B cell (primary cell): ENCODE results near the gene FOXA3. TPM values are rescaled to one million over a fixed set of nuclear protein-coding genes. Genes with fewer than 3 reads are reported as not detected.

Source experiments
- ATAC-seq: fragments of 200-7000 bp; cut with Tn5 transposase; one replicate; pipeline ENCODE4 v1.10.0; 2021; ENCODE audit warnings: low read depth, mild to moderate bottlenecking, moderate number of reproducible peaks, moderate library complexity
- CTCF ChIA-PET: fragments of 350-600 bp; sonication (Branson Sonifier 250); formaldehyde crosslinking; loops from one replicate; lab custom pipeline; 2021; ENCODE audit warnings: antibody characterized with exemption, inconsistent platforms; lab: Charles Lee
- POLR2A ChIA-PET: fragments of 350-600 bp; sonication (Branson Sonifier 250); formaldehyde crosslinking; loops from one replicate; lab custom pipeline; 2021; ENCODE audit warnings: antibody characterized with exemption; lab: Charles Lee
- DNase-seq: peaks from one replicate; pipeline ENCODE4 v3.0.0; 2013
- H2AFZ ChIP-seq: 2 replicates; pipeline ENCODE4 v1.6.1; 2012; ENCODE audit warnings: mild to moderate bottlenecking, low read depth, low read length; ENCODE audit not compliant: insufficient read depth, poor library complexity, severe bottlenecking
- H3K27ac ChIP-seq, 2 donors: 1 replicate in 1 of 2; 2 replicates in 1 of 2; pipeline ENCODE4 v1.5.1; 2012 to 2013; ENCODE audit warnings: low read length in 2 of 2, mild to moderate bottlenecking in 2 of 2, moderate library complexity in 1 of 2
- H3K27me3 ChIP-seq, 4 experiments: fragments of 200-600 bp in 1 of 4; sonication (generic) in 1 of 4; replicated peaks in 1 of 4; 1 replicate in 2 of 4; 2 replicates in 2 of 4; pipeline versions ENCODE4 v1.6.1 to v1.7.0; 2013 to 2016; ENCODE audit warnings: low read length in 3 of 4, mild to moderate bottlenecking in 2 of 4, mixed read lengths in 1 of 4, moderate library complexity in 1 of 4; ENCODE audit not compliant: insufficient read depth in 4 of 4, control insufficient read depth in 3 of 4; ENCODE audit errors: control extremely low read depth in 1 of 4
- H3K36me3 ChIP-seq, 2 experiments: replicated peaks in 1 of 2; 1 replicate in 1 of 2; 2 replicates in 1 of 2; pipeline versions ENCODE4 v1.6.1 to v1.7.1; 2013; ENCODE audit warnings: low read length in 1 of 2; ENCODE audit not compliant: insufficient read depth in 2 of 2, control insufficient read depth in 1 of 2; ENCODE audit errors: control extremely low read depth in 1 of 2, extremely low read depth in 1 of 2
- H3K4me1 ChIP-seq, 2 donors: fragments of 200-600 bp in 1 of 2; sonication (generic) in 1 of 2; 1 replicate in 1 of 2; 2 replicates in 1 of 2; pipeline versions ENCODE4 v1.5.1 to v1.6.1; 2013 to 2017; ENCODE audit warnings: low read length in 2 of 2; ENCODE audit not compliant: control insufficient read depth in 2 of 2, insufficient read depth in 2 of 2
- H3K4me2 ChIP-seq: replicated peaks from 2 replicates; pipeline ENCODE3; 2012; ENCODE audit warnings: mild to moderate bottlenecking, low read depth, low read length; ENCODE audit not compliant: poor library complexity, severe bottlenecking
- H3K4me3 ChIP-seq, 5 experiments: fragments of 200-600 bp in 1 of 5; sonication (generic) in 1 of 5; 1 replicate in 3 of 5; 2 replicates in 2 of 5; pipeline versions ENCODE4 v1.5.1 to v1.7.0; 2011 to 2016; ENCODE audit warnings: low read length in 4 of 5, mild to moderate bottlenecking in 4 of 5, low read depth in 2 of 5, control low read depth in 1 of 5, moderate library complexity in 1 of 5; ENCODE audit not compliant: insufficient read depth in 1 of 5; ENCODE audit errors: control extremely low read depth in 1 of 5, extremely low read depth in 1 of 5
- H3K79me2 ChIP-seq: fragments of 200-600 bp; sonication (generic); one replicate; pipeline ENCODE4 v1.6.0; 2016; ENCODE audit warnings: low read length; ENCODE audit not compliant: control insufficient read depth, insufficient read depth
- H3K9ac ChIP-seq: fragments of 200-600 bp; sonication (generic); 2 replicates; pipeline ENCODE4 v1.6.1; 2017; ENCODE audit warnings: mild to moderate bottlenecking, low read length, moderate library complexity
- H3K9me3 ChIP-seq, 3 donors: one replicate each; pipeline versions ENCODE4 v1.6.1 to v1.7.1; 2013; ENCODE audit warnings: low read length in 2 of 3; ENCODE audit not compliant: control insufficient read depth in 2 of 3, insufficient read depth in 1 of 3; ENCODE audit errors: control extremely low read depth in 1 of 3
- H4K20me1 ChIP-seq: 2 replicates; pipeline ENCODE4 v1.6.0; 2012; ENCODE audit warnings: mild to moderate bottlenecking, low read length; ENCODE audit not compliant: insufficient read depth, control insufficient read depth, poor library complexity, severe bottlenecking
- H3K27ac Mint-ChIP-seq: one replicate; pipeline ENCODE4 v1.8.0; 2021; ENCODE audit warnings: mixed read lengths
- H3K27me3 Mint-ChIP-seq: one replicate; pipeline ENCODE4 v1.8.0; 2021; ENCODE audit warnings: mixed read lengths
- H3K4me1 Mint-ChIP-seq: one replicate; pipeline ENCODE4 v1.8.0; 2021; ENCODE audit warnings: mixed read lengths
- H3K4me3 Mint-ChIP-seq: one replicate; pipeline ENCODE4 v1.8.0; 2021; ENCODE audit warnings: mixed read lengths
- H3K9me3 Mint-ChIP-seq: one replicate; pipeline ENCODE4 v1.8.0; 2022; ENCODE audit warnings: mixed read lengths; ENCODE audit not compliant: insufficient read depth
- CTCF ChIP-seq: fragments of 200-600 bp; IDR thresholded peaks from one replicate; pipeline ENCODE4 v1.8.0; 2022; ENCODE audit warnings: antibody characterized with exemption, mild to moderate bottlenecking
- EZH2 ChIP-seq: IDR thresholded peaks from 2 replicates; pipeline ENCODE4 v1.6.1; 2012; ENCODE audit warnings: borderline replicate concordance, low read depth, mild to moderate bottlenecking, moderate library complexity, low read length; ENCODE audit not compliant: insufficient read depth, poor library complexity, severe bottlenecking
- WGBS: methylation state at CpG from one replicate; pipeline ENCODE4 v1.1.5; 2013; ENCODE audit warnings: missing lambda C conversion rate; ENCODE audit not compliant: insufficient coverage; 5-methylcytosine and 5-hydroxymethylcytosine counted together
- intact Hi-C: fragments of 100-400 bp; cut with micrococcal nuclease; formaldehyde crosslinking; loops from one replicate; pipeline ENCODE4 v1.10.0; 2022
- polyA plus RNA-seq: library from polyadenylated mRNA; depleted of rRNA; stranded (reverse); fragments of >200 nt; gene quantifications from 2 replicates; pipeline ENCODE4 v1.2.3, GENCODE V29; 2012
- total RNA-seq, 2 donors: library from RNA; stranded (reverse); fragments of 120-200 nt in 1 of 2; gene quantifications; 1 replicate in 1 of 2; 2 replicates in 1 of 2; pipeline versions ENCODE4 v1.2.3 to v1.2.4, GENCODE V29; 2013 to 2022

The FOXA3 gene
- total and polyA plus RNA-seq, 2 donors (not counting 1 experiment from before 2014, with no cell fraction given) = not detected

- no peak overlapping the region for H3K9ac ChIP-seq
- no peak overlapping the region for H2AFZ ChIP-seq
- no peak overlapping the region for H3K4me3 ChIP-seq
- H3K36me3 ChIP-seq = no peaks in the 10 kb centered on the region
- no peak overlapping the region for H3K27ac ChIP-seq
- no peak overlapping the region for H3K4me2 ChIP-seq
- 95% methylated on average over 2 of the region's 5 CpGs for WGBS
- ChIA-PET POLR2A (no interaction called here), CTCF (interaction anchor here (2.3 kb wide), 1 partner anchor 11 kb away, joined by 6 read pairs; no protein-coding TSS in a partner anchor)
- no peak overlapping the region for H3K27ac Mint-ChIP-seq
- ATAC-seq = no peak
- H3K4me1 ChIP-seq = no peaks in the 10 kb centered on the region
- no peak for TF ChIP-seq CTCF
- no peak for TF ChIP-seq EZH2
- H3K79me2 ChIP-seq = no peaks in the 10 kb centered on the region
- no peaks in the 10 kb centered on the region for H3K9me3 Mint-ChIP-seq
- no peaks in the 10 kb centered on the region for H3K9me3 ChIP-seq
- H3K4me3 Mint-ChIP-seq = no peak overlapping the region
- H4K20me1 ChIP-seq = no peaks in the 10 kb centered on the region
- no peaks in the 10 kb centered on the region for H3K4me1 Mint-ChIP-seq
- intact Hi-C loops = no loop called here
- H3K27me3 Mint-ChIP-seq = peaks cover 15% of the 10 kb centered on the region
- no peak for DNase-seq
- H3K27me3 ChIP-seq = peaks cover 0 to 8% (median 3%) of the 10 kb centered on the region in 4 experiments
Observed at GRCh38 chr19:45870798-45871197, 6.7 kb downstream of the FOXA3 start.

DNA sequence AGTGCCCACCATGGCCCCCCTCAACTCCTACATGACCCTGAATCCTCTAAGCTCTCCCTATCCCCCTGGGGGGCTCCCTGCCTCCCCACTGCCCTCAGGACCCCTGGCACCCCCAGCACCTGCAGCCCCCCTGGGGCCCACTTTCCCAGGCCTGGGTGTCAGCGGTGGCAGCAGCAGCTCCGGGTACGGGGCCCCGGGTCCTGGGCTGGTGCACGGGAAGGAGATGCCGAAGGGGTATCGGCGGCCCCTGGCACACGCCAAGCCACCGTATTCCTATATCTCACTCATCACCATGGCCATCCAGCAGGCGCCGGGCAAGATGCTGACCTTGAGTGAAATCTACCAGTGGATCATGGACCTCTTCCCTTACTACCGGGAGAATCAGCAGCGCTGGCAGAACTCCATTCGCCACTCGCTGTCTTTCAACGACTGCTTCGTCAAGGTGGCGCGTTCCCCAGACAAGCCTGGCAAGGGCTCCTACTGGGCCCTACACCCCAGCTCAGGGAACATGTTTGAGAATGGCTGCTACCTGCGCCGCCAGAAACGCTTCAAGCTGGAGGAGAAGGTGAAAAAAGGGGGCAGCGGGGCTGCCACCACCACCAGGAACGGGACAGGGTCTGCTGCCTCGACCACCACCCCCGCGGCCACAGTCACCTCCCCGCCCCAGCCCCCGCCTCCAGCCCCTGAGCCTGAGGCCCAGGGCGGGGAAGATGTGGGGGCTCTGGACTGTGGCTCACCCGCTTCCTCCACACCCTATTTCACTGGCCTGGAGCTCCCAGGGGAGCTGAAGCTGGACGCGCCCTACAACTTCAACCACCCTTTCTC lies 8.2 kb downstream of the FOXA3 start:
- intact Hi-C loops = no loop called here
- no peak overlapping the region for H3K4me2 ChIP-seq
- H3K4me1 Mint-ChIP-seq = peaks cover 9% of the 10 kb centered on the region
- no peak for TF ChIP-seq CTCF
- TF ChIP-seq EZH2 = no peak
- CTCF ChIA-PET = no interaction called here
- H3K27me3 Mint-ChIP-seq = peaks cover 26% of the 10 kb centered on the region
- no peaks in the 10 kb centered on the region for H3K79me2 ChIP-seq
- DNase-seq (no peak), ATAC-seq (no peak)
- peaks cover 0 to 23% (median 10%) of the 10 kb centered on the region in 4 experiments for H3K27me3 ChIP-seq
- H3K4me3 Mint-ChIP-seq = no peak overlapping the region
- H3K27ac Mint-ChIP-seq = no peak overlapping the region
- H3K27ac ChIP-seq = no peak overlapping the region
- H2AFZ ChIP-seq = no peak overlapping the region
- H3K9ac ChIP-seq = no peak overlapping the region
- peaks cover 10 to 13% of the 10 kb centered on the region in 2 donors for H3K4me1 ChIP-seq
- no peak overlapping the region for H3K4me3 ChIP-seq
- H3K9me3 ChIP-seq = no peaks in the 10 kb centered on the region
- POLR2A ChIA-PET = no interaction called here
- H3K9me3 Mint-ChIP-seq = no peaks in the 10 kb centered on the region
- 97% methylated on average over 29 of the region's 34 CpGs for WGBS
- no peaks in the 10 kb centered on the region for H4K20me1 ChIP-seq
- H3K36me3 ChIP-seq = no peaks in the 10 kb centered on the region
